Endothelial cell of umbilical vein (primary cell): Measurements from ENCODE around the gene EXD1. TPM values are rescaled to one million over a fixed set of nuclear protein-coding genes. Genes with fewer than 3 reads are reported as not detected.

Source experiments
- BruUV-seq: library from RNA; stranded (reverse); fragments of 400-500 nt; replicated peaks from 2 replicates; lab custom pipeline; 2021; lab: Mats Ljungman, UMichigan
- CTCF ChIA-PET: fragments of 300-600, 350-600 bp; sonication (Branson Sonifier 250); formaldehyde crosslinking; loops from one replicate; lab custom pipeline; 2021; ENCODE audit warnings: antibody characterized with exemption, inconsistent platforms; lab: Charles Lee
- POLR2A ChIA-PET: fragments of 300-600, 350-600 bp; sonication (Branson Sonifier 250); formaldehyde crosslinking; loops from one replicate; lab custom pipeline; 2021; ENCODE audit warnings: antibody characterized with exemption, inconsistent platforms; lab: Charles Lee
- DNase-seq: peaks from one replicate; pipeline ENCODE4 v3.0.0-alpha.2; 2011; ENCODE audit warnings: low read depth, low spot score
- FAIRE-seq: peaks from 2 replicates; lab custom pipeline; 2011; peaks lifted over from hg19 to GRCh38; lab: Jason Lieb, UNC
- H2AFZ ChIP-seq: 2 replicates; pipeline ENCODE4 v1.6.0; 2012; ENCODE audit warnings: low read depth, low read length, control low read depth, inconsistent platforms
- H3K27ac ChIP-seq: 2 replicates; pipeline ENCODE4 v1.5.1; 2011; ENCODE audit warnings: low read depth, mild to moderate bottlenecking, control low read depth, low read length, moderate library complexity; ENCODE audit not compliant: insufficient read depth
- H3K27me3 ChIP-seq, 2 experiments: 2 replicates each; pipeline versions ENCODE4 v1.6.0 to v1.6.1; 2011; ENCODE audit warnings: low read length in 2 of 2, mixed read lengths in 1 of 2; ENCODE audit not compliant: control insufficient read depth in 2 of 2, insufficient read depth in 2 of 2
- H3K36me3 ChIP-seq, 2 experiments: 2 replicates in 1 of 2; 3 replicates in 1 of 2; pipeline ENCODE4 v1.5.1; 2011; ENCODE audit warnings: low read length in 2 of 2, mild to moderate bottlenecking in 1 of 2, moderate library complexity in 1 of 2; ENCODE audit not compliant: control insufficient read depth in 2 of 2, insufficient read depth in 2 of 2; ENCODE audit errors: extremely low read depth in 1 of 2
- H3K4me1 ChIP-seq: 3 replicates; pipeline ENCODE4 v1.5.1; 2011; ENCODE audit warnings: mild to moderate bottlenecking, low read length; ENCODE audit not compliant: control insufficient read depth, insufficient read depth; ENCODE audit errors: extremely low read depth
- H3K4me2 ChIP-seq: 2 replicates; pipeline ENCODE4 v1.6.1; 2011; ENCODE audit warnings: low read length, control low read depth, mixed read lengths; ENCODE audit not compliant: insufficient read depth
- H3K4me3 ChIP-seq, 3 experiments: fragments of 200-600 bp in 1 of 3; sonication (generic), shearing (Covaris generic) in 1 of 3; replicated peaks in 1 of 3; 2 replicates each; pipeline ENCODE4 v1.5.1; 2011 to 2016; ENCODE audit warnings: control low read depth in 3 of 3, low read length in 3 of 3, mild to moderate bottlenecking in 2 of 3, inconsistent platforms in 1 of 3, low read depth in 1 of 3, moderate library complexity in 1 of 3; ENCODE audit not compliant: insufficient read depth in 1 of 3
- H3K79me2 ChIP-seq: 2 replicates; pipeline ENCODE4 v1.6.0; 2012; ENCODE audit warnings: low read length, inconsistent platforms; ENCODE audit not compliant: control insufficient read depth, insufficient read depth
- H3K9ac ChIP-seq: replicated peaks from 2 replicates; pipeline ENCODE3; 2011; ENCODE audit warnings: low read length, control low read depth; ENCODE audit not compliant: insufficient read depth; ENCODE audit errors: extremely low read depth
- H3K9me1 ChIP-seq: replicated peaks from 3 replicates; pipeline ENCODE4 v1.6.0; 2011; ENCODE audit warnings: mild to moderate bottlenecking, low read length; ENCODE audit not compliant: control insufficient read depth, insufficient read depth; ENCODE audit errors: extremely low read depth
- H3K9me3 ChIP-seq: replicated peaks from 2 replicates; pipeline ENCODE4 v1.5.1; 2012; ENCODE audit warnings: low read length, inconsistent platforms; ENCODE audit not compliant: control insufficient read depth, insufficient read depth
- H4K20me1 ChIP-seq: replicated peaks from 2 replicates; pipeline ENCODE3; 2011; ENCODE audit warnings: mild to moderate bottlenecking, low read length; ENCODE audit not compliant: control insufficient read depth, insufficient read depth; ENCODE audit errors: extremely low read depth
- EZH2 ChIP-seq: IDR thresholded peaks from 2 replicates; pipeline ENCODE4 v1.6.1; 2012; ENCODE audit warnings: borderline replicate concordance, low read depth, mild to moderate bottlenecking, moderate library complexity, low read length, inconsistent platforms; ENCODE audit not compliant: severe bottlenecking
- FOS ChIP-seq: IDR thresholded peaks from 2 replicates; pipeline ENCODE4 v1.6.1; 2011; ENCODE audit warnings: mild to moderate bottlenecking, low read length, moderate library complexity, borderline replicate concordance; ENCODE audit not compliant: insufficient read depth
- GATA2 ChIP-seq: IDR thresholded peaks from 2 replicates; pipeline ENCODE4 v1.7.0; 2011; ENCODE audit warnings: low read depth, mild to moderate bottlenecking, moderate library complexity, mixed read lengths, low read length; ENCODE audit not compliant: insufficient read length, insufficient read depth
- JUN ChIP-seq: IDR thresholded peaks from 2 replicates; pipeline ENCODE4 v1.6.1; 2011; ENCODE audit warnings: borderline replicate concordance, low read depth; ENCODE audit not compliant: insufficient read length, insufficient read depth
- MYC ChIP-seq: IDR thresholded peaks from one replicate; pipeline ENCODE4 v1.6.1; 2011; ENCODE audit warnings: mild to moderate bottlenecking, low read depth, low read length
- POLR2A ChIP-seq: IDR thresholded peaks from 2 replicates; pipeline ENCODE4 v1.6.1; 2012; ENCODE audit warnings: low read depth, mild to moderate bottlenecking, control low read depth, low read length
- POLR2AphosphoS5 ChIP-seq: IDR thresholded peaks from 2 replicates; pipeline ENCODE4 v1.6.1; 2012; ENCODE audit warnings: low read depth, mild to moderate bottlenecking, control low read depth, low read length, moderate library complexity; ENCODE audit not compliant: insufficient read depth
- dilution Hi-C: fragments of 300-500 bp; cut with MboI; formaldehyde crosslinking; loops from one replicate; pipeline ENCODE4 v1.15.0; 2019; ENCODE audit warnings: low sequenced_read_pairs; ENCODE audit not compliant: extremely low pct_ligation_motif_present
- intact Hi-C: fragments of 100-400 bp; cut with micrococcal nuclease; formaldehyde crosslinking; loops from one replicate; pipeline ENCODE4 v1.10.0; 2022
- polyA plus RNA-seq, 4 experiments: library from polyadenylated mRNA; depleted of rRNA in 3 of 4; stranded (reverse) in 3 of 4; unstranded in 1 of 4; fragments of >200 nt; gene quantifications; 2 replicates each; pipeline versions ENCODE4 v1.2.1 to v1.2.3, GENCODE V29; 2011 to 2012; ENCODE audit warnings: missing spikeins in 1 of 4
- total RNA-seq: library from RNA; stranded (reverse); gene quantifications from 2 replicates; pipeline ENCODE4 v1.2.3, GENCODE V29; 2021
- TF ChIP-seq, protein P1 (sequence below): IDR thresholded peaks from 2 replicates; pipeline ENCODE4 v1.6.1; 2011; ENCODE audit not compliant: insufficient read depth, insufficient read length
- TF ChIP-seq, protein P2 (sequence below), 2 donors: IDR thresholded peaks; 1 replicate in 1 of 2; 2 replicates in 1 of 2; pipeline ENCODE4 v1.5.1; 2011; ENCODE audit warnings: low read length in 2 of 2, mild to moderate bottlenecking in 2 of 2, moderate library complexity in 2 of 2, control low read depth in 1 of 2, inconsistent platforms in 1 of 2, low read depth in 1 of 2; ENCODE audit not compliant: insufficient read depth in 1 of 2; ENCODE audit errors: extremely low read depth in 1 of 2

EXD1 gene
- total and polyA plus RNA-seq, 2 donors (not counting 3 experiments of a cell fraction or from before 2014, with no cell fraction given): not detected

DNA sequence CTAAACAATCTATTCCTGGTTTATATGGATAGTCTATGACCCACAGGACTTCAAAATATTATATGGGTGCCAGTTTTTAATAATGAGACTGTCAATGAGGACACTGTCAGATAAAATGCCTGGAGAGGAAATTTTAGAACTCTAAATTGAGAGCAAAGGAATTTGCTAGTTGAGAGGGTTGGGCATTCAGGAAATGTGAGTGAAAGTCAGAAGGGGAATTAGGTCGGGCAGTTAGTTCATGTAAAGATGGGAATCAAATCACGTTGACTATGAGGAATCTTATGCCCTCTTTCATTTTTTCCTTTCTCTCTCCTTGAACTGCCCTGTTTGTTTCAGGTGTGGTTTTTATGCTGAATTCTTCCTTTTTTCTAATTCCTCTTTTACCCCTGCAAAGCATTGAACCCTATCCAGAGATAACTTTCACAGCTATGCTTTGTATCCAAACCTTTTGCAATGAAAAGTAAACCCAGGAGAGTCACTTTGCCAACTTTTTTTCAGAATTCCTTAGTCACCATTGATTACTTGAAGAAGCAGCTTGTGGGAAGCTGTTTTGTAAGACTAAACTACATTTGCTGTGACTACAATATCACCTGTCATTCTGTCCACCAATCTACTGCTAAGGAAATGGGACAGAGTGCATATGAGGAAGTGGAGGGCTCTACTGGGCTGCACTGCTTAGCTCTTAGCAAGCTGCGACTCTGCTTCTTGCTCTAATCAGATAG lies 28.4 kb upstream of the EXD1 start:
- TF ChIP-seq POLR2A (no peak), JUN (no peak), MYC (no peak), POLR2AphosphoS5 (no peak), GATA2 (no peak), EZH2 (no peak), FOS (no peak)
- TF ChIP-seq, protein P1, sequence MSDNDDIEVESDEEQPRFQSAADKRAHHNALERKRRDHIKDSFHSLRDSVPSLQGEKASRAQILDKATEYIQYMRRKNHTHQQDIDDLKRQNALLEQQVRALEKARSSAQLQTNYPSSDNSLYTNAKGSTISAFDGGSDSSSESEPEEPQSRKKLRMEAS: no peak
- TF ChIP-seq, protein P2, sequence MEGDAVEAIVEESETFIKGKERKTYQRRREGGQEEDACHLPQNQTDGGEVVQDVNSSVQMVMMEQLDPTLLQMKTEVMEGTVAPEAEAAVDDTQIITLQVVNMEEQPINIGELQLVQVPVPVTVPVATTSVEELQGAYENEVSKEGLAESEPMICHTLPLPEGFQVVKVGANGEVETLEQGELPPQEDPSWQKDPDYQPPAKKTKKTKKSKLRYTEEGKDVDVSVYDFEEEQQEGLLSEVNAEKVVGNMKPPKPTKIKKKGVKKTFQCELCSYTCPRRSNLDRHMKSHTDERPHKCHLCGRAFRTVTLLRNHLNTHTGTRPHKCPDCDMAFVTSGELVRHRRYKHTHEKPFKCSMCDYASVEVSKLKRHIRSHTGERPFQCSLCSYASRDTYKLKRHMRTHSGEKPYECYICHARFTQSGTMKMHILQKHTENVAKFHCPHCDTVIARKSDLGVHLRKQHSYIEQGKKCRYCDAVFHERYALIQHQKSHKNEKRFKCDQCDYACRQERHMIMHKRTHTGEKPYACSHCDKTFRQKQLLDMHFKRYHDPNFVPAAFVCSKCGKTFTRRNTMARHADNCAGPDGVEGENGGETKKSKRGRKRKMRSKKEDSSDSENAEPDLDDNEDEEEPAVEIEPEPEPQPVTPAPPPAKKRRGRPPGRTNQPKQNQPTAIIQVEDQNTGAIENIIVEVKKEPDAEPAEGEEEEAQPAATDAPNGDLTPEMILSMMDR (IDR thresholded peaks at IDR 0.05; ENCODE audit: extremely low read depth in 1 of 2, insufficient read depth in 1 of 2, low read depth in 1 of 2, low read length in 2 of 2): no peak
- no peak overlapping the region for H2AFZ ChIP-seq
- no peak overlapping the region for H3K9ac ChIP-seq
- H4K20me1 ChIP-seq: no peaks in the 10 kb centered on the region
- CTCF ChIA-PET: interaction anchor here (0.6 kb wide), 2 partner anchors 9 to 85 kb away, joined by 3 read pairs; no protein-coding TSS in a partner anchor
- peak; percentile 64 for FAIRE-seq
- H3K9me1 ChIP-seq: no peaks in the 10 kb centered on the region
- no peaks in the 10 kb centered on the region for H3K79me2 ChIP-seq
- intact Hi-C loops (no loop called here), dilution Hi-C loops (no loop called here)
- no peak overlapping the region for H3K27ac ChIP-seq
- no peaks in the 10 kb centered on the region for H3K9me3 ChIP-seq
- no peak overlapping the region for H3K4me2 ChIP-seq
- H3K4me1 ChIP-seq: peaks cover 6% of the 10 kb centered on the region
- POLR2A ChIA-PET: no interaction called here
- no TSS peak for BruUV-seq
- DNase-seq: no peak
- peaks cover 2 to 3% of the 10 kb centered on the region in 2 experiments for H3K36me3 ChIP-seq
- no peaks in the 10 kb centered on the region for H3K27me3 ChIP-seq
- no peak overlapping the region for H3K4me3 ChIP-seq
